Omental fat pad (tissue), 4 donors: Measurements from ENCODE around the gene BORCS5. TPM values are rescaled to one million over a fixed set of nuclear protein-coding genes. Genes with fewer than 3 reads are reported as not detected.

Experiments
- ATAC-seq: fragments of 150-250 bp; one replicate; pipeline ENCODE4 v1.9.1; 2016; ENCODE audit warnings: mild to moderate bottlenecking, moderate library complexity; ENCODE audit not compliant: low FRiP score
- DNase-seq: peaks from one replicate; pipeline ENCODE4 v3.0.0-alpha.2; 2019; ENCODE audit warnings: low spot score
- total RNA-seq, 4 donors: library from RNA; depleted of rRNA; stranded (reverse); fragments of >200 nt; gene quantifications; one replicate each; pipeline ENCODE4 v1.1.0, GENCODE V29; 2016
- TF ChIP-seq, protein P1 (sequence below), 3 donors: fragments of 450-650 bp; IDR thresholded peaks; one replicate each; pipeline ENCODE4 v1.5.1; 2016 to 2017; ENCODE audit warnings: antibody characterized with exemption in 3 of 3, mild to moderate bottlenecking in 3 of 3, moderate library complexity in 2 of 3

The BORCS5 gene
- total RNA-seq, 4 donors from 2014 or later, result 11.4 to 17.1 (median 15.7) TPM

DNA sequence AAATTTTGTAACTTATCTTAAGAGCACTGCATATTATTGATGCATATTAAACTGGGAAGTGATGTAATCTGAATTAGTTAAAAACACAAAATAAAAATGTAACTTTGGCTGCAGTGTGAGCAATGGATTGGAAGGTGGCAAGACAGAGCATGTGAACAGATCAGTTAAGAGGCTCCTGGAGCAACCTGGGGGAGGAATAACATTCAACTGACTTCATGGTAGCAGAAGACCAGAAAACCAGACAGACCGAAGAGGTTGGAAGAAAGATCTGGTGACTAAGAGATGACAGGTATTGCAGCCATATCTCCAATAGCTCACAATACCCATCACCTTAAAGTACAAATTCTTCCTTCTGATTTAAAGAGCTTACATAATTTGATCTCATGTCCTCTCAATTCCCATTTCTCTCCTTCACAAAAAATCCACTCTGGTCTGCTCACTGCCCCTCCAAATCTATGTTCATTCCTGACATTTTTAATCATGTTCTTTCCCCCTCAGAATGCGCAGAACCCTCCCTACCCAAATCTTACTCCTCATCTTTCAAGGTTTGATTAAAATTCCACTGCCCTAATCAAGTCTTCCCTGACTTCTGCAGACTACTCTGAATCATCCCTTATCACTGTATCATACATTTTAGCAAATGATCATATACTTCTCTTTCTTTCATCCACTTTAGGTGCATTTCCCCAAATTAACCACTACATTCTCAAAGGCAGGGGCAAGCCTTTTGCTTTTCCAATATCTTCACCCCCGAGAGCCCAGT is 154.3 kb downstream of the BORCS5 start:
- ATAC-seq, result no peak
- TF ChIP-seq, protein P1, sequence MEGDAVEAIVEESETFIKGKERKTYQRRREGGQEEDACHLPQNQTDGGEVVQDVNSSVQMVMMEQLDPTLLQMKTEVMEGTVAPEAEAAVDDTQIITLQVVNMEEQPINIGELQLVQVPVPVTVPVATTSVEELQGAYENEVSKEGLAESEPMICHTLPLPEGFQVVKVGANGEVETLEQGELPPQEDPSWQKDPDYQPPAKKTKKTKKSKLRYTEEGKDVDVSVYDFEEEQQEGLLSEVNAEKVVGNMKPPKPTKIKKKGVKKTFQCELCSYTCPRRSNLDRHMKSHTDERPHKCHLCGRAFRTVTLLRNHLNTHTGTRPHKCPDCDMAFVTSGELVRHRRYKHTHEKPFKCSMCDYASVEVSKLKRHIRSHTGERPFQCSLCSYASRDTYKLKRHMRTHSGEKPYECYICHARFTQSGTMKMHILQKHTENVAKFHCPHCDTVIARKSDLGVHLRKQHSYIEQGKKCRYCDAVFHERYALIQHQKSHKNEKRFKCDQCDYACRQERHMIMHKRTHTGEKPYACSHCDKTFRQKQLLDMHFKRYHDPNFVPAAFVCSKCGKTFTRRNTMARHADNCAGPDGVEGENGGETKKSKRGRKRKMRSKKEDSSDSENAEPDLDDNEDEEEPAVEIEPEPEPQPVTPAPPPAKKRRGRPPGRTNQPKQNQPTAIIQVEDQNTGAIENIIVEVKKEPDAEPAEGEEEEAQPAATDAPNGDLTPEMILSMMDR (IDR thresholded peaks at IDR 0.05), result no peak
- DNase-seq, result no peak

DNA sequence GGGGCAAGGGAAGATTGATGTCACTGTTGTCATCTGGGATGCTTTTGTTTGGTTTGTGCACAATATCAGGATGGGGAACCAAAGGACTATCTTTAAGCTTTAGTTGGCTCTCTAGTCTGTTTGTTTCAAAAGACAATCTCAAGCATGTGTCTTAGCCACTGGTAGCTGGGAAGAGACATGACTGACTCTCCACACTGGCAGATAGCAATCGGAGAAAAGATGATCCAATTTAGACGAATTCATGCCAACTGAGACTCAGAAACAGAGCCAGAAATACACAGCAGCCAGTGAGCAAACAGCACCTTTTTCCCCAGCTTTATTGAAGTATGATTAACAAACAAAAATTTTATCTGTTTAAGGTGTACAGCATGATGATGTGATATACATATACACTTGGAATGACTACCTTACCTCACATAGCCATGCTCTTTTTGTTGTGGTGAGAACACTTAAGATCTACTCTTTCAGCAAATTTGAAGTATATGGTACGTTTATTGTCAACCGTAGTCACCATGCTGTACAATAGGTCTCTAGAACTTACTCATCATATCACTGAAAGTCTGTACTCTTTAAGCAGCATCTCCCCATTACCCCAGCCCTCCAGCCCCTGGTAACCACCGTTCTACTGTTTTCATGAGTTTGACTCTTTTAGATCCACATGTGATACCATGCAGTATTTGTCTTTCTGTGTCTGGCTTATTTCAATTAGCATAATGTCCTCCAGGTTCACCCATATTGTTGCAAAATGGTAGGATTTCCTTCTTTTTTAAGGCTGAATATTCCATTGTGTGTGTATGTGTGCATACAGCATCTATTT is 155.2 kb downstream of the BORCS5 start:
- TF ChIP-seq, protein P1 (IDR thresholded peaks at IDR 0.05), result no peak

DNA sequence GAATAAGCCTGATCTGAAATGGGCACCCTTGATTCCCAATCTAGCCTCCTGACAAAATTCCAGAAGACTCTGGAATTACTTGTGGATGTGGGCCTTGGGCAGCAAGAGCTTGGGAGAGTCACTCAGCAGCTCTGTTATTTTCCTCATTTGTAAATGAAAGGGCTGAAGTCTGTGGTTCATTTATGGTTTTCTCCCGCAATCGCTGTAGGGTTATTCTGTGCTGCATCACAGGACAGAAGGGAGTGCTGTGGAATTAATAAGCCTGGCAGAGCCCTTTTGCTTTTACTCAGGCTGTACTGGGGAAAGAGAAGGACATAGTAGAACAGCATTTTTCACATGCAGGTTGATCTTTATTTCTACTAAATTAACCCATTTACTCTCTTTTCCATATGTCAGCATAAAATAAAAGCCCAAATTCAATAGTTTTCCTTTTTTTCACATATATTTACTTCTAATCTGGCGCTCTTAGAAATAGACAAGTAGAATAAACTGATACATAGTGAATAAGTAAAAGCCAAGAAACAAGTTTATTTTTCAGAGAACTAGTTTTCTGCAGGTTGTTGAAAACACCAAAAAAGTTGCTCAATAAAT is 156.6 kb downstream of the BORCS5 start:
- TF ChIP-seq, protein P1 (IDR thresholded peaks at IDR 0.05), result no peak
- no peak for ATAC-seq

More for the DNA sequence above, 155.2 kb downstream of the BORCS5 start:
- DNase-seq, result no peak
- ATAC-seq, result no peak

DNA sequence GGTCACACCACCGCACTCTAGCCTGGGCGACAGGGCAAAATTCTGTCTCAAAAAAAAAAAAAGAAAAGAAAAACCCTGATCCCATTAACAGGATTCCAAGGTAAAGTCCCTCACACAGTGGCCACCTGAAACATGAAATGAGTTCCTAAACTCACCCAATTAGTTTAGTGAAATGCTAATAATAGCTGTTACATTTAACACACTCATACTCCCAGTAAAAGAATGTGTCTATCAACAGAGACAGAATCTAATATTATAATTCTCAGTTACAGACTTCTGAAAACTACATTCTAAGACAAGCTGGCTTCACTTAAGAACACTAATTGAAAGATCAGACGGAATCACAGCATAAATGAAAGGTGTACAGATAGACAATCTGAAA is 161.6 kb downstream of the BORCS5 start:
- no peak for ATAC-seq

More for the DNA sequence above, 156.6 kb downstream of the BORCS5 start:
- no peak for DNase-seq

DNA sequence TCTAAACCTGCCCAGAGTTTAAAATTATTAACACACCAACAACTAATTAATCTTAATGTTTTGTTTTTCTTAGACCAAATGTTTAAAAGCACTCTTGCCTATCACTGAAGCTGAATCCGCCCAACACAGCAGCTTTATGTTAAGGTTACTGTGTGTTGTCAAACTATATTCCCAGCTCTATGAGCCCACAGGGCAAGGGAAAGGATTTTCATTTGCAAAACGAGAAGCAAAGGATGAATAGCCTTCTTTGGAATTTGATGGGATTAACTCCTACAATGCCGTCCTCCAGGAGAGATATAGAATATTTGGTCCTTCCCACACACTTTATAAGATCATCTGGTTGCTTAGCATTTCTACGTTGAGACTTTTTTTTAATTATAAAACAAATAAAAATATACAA is 162.0 kb downstream of the BORCS5 start:
- DNase-seq (no peak), ATAC-seq (no peak)
- TF ChIP-seq, protein P1 (IDR thresholded peaks at IDR 0.05), result no peak

More for the DNA sequence above, 161.6 kb downstream of the BORCS5 start:
- TF ChIP-seq, protein P1 (IDR thresholded peaks at IDR 0.05), result no peak
- DNase-seq, result no peak

Other genes starting within 250 kb of the BORCS5 start
- 10 to 100 TPM; 15.1 to 25.9 (median 22.0) TPM for gene LRP6, start 90.0 kb upstream of the BORCS5 start, total RNA-seq
- gene MANSC1, start 6.8 kb upstream of the BORCS5 start, total RNA-seq, result 10 to 100 TPM; 12.2 to 20.1 (median 14.5) TPM
- 10 to 100 TPM; 18.2 to 29.6 (median 18.7) TPM for gene DUSP16, start 205.8 kb downstream of the BORCS5 start, total RNA-seq